Endothelial cell (in vitro differentiated cells): ENCODE data around the gene C1QTNF6. TPM values are rescaled to one million over a fixed set of nuclear protein-coding genes. Genes with fewer than 3 reads are reported as not detected.

ENCODE experiments used
- DNase-seq: peaks from one replicate; pipeline ENCODE4 v3.0.0; 2021; ENCODE audit warnings: low spot score
- H3K27ac Mint-ChIP-seq: one replicate; pipeline ENCODE4 v1.8.0; 2021; ENCODE audit warnings: mixed read lengths, inconsistent platforms; ENCODE audit not compliant: unreplicated experiment
- H3K27me3 Mint-ChIP-seq: one replicate; pipeline ENCODE4 v1.8.0; 2021; ENCODE audit warnings: mild to moderate bottlenecking, moderate library complexity, mixed read lengths, inconsistent platforms; ENCODE audit not compliant: unreplicated experiment
- H3K36me3 Mint-ChIP-seq: one replicate; pipeline ENCODE4 v1.8.0; 2021; ENCODE audit warnings: mild to moderate bottlenecking, low read depth, mixed read lengths, inconsistent platforms; ENCODE audit not compliant: unreplicated experiment
- H3K4me1 Mint-ChIP-seq: one replicate; pipeline ENCODE4 v1.8.0; 2021; ENCODE audit warnings: mild to moderate bottlenecking, mixed read lengths, inconsistent platforms; ENCODE audit not compliant: unreplicated experiment
- H3K4me3 Mint-ChIP-seq: one replicate; pipeline ENCODE4 v1.8.0; 2021; ENCODE audit warnings: mild to moderate bottlenecking, mixed read lengths, inconsistent platforms; ENCODE audit not compliant: unreplicated experiment
- H3K9me3 Mint-ChIP-seq: one replicate; pipeline ENCODE4 v1.8.0; 2021; ENCODE audit warnings: mixed read lengths, inconsistent platforms; ENCODE audit not compliant: unreplicated experiment
- total RNA-seq: library from RNA; stranded (reverse); fragmentation: NEBNext Ultra II Directional; extraction: Animal tissue kit (Norgen Biotek cat#: 25700); gene quantifications from one replicate; pipeline ENCODE4 v1.2.1, GENCODE V29; 2021; ENCODE audit not compliant: unreplicated experiment
- TF ChIP-seq, protein P1 (sequence below): fragments of 200-600 bp; sonication (generic); IDR thresholded peaks from one replicate; pipeline ENCODE4 v1.5.0; 2021; ENCODE audit warnings: antibody characterized with exemption; ENCODE audit not compliant: unreplicated experiment

The C1QTNF6 gene
- total RNA-seq, 1 donor from 2014 or later, result 32.7 TPM

DNA sequence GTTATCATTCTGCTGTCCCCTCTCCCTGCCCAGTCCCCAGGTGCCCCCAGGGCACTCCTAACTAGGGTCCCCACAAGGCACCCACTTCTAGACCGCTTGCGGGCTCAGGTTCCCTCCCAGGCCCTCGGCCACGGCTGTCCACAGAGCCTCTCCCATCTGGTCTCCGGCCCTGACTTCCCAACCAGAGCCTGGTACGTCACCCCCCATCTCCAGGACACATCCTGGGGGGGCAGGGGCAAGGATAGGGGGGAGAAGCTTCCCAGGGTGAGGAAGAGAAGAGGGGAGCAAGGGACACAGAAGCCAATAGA lies 23.8 kb upstream of the C1QTNF6 start:
- DNase-seq, result no peak
- no peak overlapping the region for H3K4me3 Mint-ChIP-seq
- no peak overlapping the region for H3K27ac Mint-ChIP-seq
- no peaks in the 10 kb centered on the region for H3K36me3 Mint-ChIP-seq
- peaks cover 6% of the 10 kb centered on the region for H3K27me3 Mint-ChIP-seq
- no peaks in the 10 kb centered on the region for H3K9me3 Mint-ChIP-seq
- H3K4me1 Mint-ChIP-seq, result peaks cover 7% of the 10 kb centered on the region
- TF ChIP-seq, protein P1, sequence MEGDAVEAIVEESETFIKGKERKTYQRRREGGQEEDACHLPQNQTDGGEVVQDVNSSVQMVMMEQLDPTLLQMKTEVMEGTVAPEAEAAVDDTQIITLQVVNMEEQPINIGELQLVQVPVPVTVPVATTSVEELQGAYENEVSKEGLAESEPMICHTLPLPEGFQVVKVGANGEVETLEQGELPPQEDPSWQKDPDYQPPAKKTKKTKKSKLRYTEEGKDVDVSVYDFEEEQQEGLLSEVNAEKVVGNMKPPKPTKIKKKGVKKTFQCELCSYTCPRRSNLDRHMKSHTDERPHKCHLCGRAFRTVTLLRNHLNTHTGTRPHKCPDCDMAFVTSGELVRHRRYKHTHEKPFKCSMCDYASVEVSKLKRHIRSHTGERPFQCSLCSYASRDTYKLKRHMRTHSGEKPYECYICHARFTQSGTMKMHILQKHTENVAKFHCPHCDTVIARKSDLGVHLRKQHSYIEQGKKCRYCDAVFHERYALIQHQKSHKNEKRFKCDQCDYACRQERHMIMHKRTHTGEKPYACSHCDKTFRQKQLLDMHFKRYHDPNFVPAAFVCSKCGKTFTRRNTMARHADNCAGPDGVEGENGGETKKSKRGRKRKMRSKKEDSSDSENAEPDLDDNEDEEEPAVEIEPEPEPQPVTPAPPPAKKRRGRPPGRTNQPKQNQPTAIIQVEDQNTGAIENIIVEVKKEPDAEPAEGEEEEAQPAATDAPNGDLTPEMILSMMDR, result no peak

DNA sequence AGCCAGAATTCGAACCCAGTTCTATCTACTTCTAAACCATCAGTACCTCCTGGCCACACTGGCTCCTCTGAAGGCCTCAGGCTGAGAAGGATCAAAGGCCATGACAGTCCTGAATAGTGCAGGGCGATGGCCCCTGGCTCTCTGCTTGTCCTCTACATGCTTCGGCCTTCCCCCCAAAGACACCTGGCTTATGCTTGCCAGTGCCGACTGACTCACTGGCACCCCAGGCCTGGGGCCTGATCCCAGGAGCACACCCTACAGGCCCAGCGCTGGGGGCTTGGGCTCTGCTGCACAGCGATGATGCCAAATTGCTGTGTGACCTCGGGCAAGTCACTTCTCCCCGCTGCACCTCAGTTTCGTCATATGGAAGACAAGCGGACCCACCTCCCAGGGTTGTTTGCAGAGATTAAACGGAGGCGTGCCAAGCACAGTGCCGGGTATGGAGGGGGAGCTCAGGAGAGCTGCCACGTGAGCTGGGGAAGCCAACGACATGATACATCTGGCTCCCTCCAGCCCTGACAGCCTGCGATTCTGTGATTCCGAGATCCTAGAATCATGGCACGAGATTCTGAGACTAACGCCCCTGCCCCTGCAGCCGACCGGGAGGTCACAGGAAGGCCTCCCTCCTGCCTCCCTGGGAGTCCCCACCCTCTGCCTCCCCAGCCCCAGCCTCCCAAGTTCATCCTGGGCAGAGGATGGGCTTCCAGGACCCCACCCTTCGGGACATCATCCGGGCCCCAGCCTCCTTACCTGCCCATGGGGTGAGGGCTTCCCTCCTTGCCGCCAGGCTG lies 23.2 kb upstream of the C1QTNF6 start:
- no peaks in the 10 kb centered on the region for H3K36me3 Mint-ChIP-seq
- no peak overlapping the region for H3K4me3 Mint-ChIP-seq
- no peaks in the 10 kb centered on the region for H3K9me3 Mint-ChIP-seq
- DNase-seq, result no peak
- H3K27ac Mint-ChIP-seq, result no peak overlapping the region
- TF ChIP-seq, protein P1, result no peak
- H3K27me3 Mint-ChIP-seq, result peaks cover 6% of the 10 kb centered on the region
- H3K4me1 Mint-ChIP-seq, result peaks cover 2% of the 10 kb centered on the region

DNA sequence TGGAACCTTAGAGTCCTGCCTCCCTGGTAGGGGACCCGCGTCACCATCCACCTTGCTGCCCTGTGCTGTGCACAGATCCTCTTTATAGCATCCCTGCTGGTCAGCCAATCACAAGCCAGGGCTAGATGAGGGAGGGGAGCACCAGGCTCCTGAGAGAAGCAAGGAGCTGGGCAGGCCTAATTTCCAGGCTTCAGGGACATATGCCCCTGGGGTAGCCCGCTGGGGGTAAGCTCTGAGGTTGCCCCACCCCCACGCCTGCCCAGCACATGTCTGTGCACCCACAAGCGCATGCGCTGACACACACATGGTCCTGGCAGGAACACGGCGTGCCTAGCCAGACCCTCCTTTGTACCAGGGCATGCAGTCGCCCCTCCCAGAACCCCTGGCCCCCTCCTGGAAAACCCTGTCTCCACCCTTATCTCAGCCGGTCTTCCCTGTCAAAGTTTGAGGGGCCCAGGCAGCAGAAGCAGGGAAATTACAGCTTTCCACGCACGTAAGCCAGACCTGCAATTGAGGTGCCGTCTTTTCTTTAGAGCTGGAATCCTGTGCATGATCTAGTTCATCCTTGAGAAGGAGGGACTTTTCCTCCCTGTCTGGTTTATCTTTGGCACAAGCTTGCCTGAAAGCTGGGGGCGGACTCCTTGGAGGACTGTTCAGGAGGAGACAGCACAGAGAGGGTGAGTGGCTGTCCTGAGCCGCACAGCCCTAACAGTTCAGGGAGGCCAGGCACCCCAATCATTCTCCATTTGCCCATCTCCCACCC lies 22.2 kb upstream of the C1QTNF6 start:
- Mint-ChIP-seq H3K27ac (no peak overlapping the region), H3K4me3 (no peak overlapping the region), H3K27me3 (peaks cover 6% of the 10 kb centered on the region), H3K9me3 (no peaks in the 10 kb centered on the region), H3K36me3 (no peaks in the 10 kb centered on the region), H3K4me1 (no peaks in the 10 kb centered on the region)
- no peak for DNase-seq
- TF ChIP-seq, protein P1, result no peak

DNA sequence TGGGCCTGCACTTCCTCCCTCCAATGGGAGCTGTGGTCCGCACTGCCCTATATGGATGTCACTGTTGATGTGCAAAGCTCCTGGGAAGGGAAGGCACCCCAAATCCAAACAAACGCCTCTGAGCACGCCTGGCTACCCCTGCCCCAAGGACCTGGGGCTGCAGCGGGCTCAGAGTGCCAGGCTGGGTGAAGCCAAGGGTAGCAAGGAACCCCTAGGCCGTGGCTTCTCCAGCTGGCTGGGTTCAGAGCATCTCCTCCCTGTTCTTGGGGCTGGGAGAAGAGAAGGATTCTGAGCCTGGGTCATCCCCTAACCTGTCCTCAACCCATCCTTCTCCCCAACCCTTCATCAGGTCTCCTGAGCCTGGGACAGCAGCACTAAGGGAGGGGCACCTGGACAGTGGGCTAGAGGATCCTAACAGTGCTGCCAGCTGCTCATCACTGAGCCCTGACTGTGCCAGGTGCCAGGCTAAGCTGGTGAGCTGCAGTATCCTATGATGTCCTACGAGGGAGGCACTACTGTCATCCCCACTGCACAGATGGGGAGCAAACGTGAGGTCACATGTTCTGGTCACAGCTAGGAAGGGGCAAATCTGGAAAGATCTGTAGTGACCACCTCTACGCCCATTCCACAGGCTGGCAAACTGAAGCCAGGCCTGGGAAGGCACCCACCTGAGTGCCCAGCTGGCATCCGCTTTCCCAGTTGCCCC lies 21.2 kb upstream of the C1QTNF6 start:
- Mint-ChIP-seq H3K27ac (no peak overlapping the region), H3K4me1 (no peaks in the 10 kb centered on the region), H3K36me3 (no peaks in the 10 kb centered on the region), H3K27me3 (peaks cover 6% of the 10 kb centered on the region), H3K9me3 (no peaks in the 10 kb centered on the region), H3K4me3 (no peak overlapping the region)
- TF ChIP-seq, protein P1, result no peak
- no peak for DNase-seq
